GM12872 (cell line): ENCODE measurements around the gene RAP1GAP.

ENCODE experiments used
- TF ChIP-seq, protein P1 (sequence below): IDR thresholded peaks from 3 replicates; pipeline ENCODE4 v1.5.1; 2011; ENCODE audit warnings: low read depth, mild to moderate bottlenecking, low read length, moderate library complexity; ENCODE audit not compliant: insufficient read depth

RAP1GAP gene

DNA sequence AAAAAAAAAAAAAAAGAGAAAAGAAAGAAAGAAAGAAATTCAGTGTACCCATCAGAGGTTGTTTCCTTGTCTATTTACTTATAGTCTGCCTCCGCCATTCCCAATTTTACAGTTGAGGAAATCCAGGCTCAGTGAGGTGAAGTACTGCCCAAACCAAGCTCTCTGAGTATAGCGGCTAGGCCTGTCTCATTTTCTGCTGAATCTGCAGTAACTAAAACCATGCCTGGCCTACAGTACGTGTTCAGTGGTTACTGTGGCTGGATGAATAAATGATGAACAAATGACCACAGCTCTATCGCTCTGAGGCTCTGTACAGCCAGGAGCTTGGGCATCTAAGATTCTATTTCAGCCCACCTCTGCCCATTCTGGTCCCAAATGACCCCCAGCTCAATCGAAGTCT is 24.3 kb downstream of the RAP1GAP start:
- TF ChIP-seq, protein P1, sequence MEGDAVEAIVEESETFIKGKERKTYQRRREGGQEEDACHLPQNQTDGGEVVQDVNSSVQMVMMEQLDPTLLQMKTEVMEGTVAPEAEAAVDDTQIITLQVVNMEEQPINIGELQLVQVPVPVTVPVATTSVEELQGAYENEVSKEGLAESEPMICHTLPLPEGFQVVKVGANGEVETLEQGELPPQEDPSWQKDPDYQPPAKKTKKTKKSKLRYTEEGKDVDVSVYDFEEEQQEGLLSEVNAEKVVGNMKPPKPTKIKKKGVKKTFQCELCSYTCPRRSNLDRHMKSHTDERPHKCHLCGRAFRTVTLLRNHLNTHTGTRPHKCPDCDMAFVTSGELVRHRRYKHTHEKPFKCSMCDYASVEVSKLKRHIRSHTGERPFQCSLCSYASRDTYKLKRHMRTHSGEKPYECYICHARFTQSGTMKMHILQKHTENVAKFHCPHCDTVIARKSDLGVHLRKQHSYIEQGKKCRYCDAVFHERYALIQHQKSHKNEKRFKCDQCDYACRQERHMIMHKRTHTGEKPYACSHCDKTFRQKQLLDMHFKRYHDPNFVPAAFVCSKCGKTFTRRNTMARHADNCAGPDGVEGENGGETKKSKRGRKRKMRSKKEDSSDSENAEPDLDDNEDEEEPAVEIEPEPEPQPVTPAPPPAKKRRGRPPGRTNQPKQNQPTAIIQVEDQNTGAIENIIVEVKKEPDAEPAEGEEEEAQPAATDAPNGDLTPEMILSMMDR = no peak

DNA sequence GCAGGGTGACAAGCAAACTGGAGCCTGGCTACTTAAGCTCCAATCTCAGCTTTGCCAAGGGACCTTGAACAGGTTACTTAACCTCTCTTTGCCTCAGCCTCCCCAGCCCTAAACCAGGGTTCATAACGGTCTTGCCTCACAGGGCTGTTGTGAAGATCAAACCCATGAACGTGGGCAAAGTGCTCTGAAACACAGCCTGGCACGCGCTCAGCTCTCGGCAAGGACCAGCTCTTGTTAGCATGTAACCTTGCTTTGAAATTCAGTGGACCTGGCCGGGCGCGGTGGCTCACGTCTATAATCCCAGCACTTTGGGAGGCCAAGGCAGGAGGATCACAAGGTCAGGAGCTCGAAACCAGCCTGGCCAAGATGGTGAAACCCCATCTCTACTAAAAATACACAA is 24.8 kb downstream of the RAP1GAP start:
- TF ChIP-seq, protein P1 = no peak

DNA sequence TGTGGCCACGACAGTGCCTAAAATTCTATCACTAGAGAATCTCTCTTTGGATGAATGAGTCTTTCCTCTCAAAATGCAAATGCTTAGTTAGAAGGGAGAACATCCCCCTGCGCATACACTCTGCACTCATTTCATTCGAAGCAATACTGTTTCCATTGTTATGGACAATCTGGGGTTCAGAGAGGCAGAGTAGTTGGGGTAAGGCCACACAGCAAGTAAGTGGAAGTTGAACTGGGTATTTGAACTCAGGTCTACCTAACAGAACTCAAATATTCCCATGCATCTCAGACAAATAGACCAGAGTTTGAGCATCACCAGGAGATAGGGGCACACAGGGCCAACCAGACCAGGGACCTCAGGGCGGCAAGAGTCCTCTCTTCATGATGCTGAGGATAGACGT is 25.5 kb downstream of the RAP1GAP start:
- TF ChIP-seq, protein P1 = no peak

DNA sequence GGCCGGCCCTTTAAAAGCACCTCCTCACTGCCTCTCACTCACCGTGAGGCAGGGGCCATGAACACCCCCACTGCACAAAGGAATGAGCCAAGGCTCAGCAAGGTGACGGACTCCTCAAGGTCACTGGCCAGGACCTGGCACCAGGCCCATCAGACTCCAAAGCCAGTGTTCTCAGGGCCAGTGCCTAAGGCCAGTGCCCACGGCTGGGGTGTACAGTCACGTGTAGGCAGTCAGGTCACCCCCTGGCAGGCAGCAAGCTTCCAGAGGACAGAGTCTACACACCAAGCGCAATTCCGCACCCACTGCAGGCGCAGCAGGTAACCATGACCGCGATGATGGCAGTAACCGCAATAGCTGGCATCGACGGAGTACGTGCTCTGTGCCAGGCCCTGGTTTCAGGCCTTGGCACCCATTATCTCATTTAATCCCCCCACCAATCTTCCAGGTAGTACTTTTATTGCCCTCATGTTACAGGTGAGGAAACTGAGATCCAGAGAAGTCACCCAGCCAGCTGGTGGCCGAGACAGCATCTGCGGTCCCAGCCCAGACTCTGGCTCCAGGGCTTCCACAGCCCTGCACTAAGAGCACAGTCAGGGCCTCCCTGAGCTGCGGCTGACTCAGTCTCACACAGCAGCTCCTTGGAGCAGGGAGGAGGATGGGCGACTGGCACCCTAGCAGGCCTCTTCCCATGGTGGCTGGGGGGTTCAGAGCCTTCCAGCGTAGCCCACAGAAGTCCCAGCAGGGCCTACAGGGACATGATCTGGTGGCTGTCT is 27.0 kb downstream of the RAP1GAP start:
- TF ChIP-seq, protein P1 = no peak

DNA sequence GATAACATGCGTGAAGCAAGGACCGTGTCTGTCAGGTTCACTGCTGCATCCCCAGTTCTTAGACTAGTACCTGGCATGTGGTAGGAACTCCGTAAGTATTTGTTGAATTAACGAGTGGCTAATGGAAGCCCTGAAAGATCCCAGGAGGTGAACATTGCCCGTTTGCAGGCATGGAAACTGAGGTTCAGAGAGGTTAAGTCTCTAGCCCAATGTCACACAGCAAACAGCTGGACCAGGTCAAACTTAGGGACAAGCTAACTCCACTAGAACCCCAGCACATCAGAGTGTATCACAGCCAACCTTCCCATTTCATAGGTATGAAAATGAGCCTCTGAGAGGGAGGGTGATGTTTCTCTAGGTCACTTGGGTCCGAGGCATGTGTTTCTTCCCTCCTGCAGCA is 27.6 kb downstream of the RAP1GAP start:
- TF ChIP-seq, protein P1 = no peak

DNA sequence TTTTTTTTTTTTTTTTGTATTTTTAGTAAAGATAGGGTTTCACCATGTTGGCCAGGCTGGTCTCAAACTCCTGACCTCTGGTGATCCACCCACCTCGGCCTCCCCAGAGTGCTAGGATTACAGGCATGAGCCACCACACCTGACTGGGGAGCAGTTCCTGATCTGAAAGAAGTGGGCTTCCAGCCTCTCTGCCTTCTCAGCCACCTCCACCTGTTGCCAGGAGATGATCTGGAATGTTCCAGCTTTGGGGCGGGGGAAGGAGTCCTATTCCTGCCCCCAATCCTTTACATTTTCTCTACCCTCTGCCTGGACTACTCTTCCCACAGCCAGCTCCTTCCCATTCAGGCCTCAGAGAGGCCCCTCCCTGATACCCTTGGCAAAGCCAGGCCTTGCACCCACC is 28.1 kb downstream of the RAP1GAP start:
- TF ChIP-seq, protein P1 = no peak

DNA sequence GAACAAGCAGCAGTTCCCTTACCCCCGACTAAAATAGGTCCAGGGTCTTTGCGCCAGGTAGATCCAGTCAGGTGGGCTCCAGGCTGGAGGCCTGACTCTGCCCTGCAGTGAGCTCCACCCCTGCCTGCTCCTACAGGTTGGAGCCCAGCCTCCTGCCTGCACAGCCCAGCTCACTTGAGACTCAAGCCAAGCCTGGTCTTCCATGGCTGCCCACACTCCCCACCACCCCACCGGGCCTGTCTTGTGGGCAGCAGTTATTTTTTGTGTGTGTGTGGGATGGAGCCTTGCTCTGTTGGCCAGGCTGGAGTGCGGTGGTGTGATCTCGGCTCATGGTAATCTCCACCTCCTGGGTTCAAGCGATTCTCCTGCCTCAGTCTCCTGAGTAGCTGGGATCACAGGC is 28.5 kb downstream of the RAP1GAP start:
- TF ChIP-seq, protein P1 = no peak
